Measurements from ENCODE around the gene THRB.
A peak's percentile ranks its signal among the peaks of the same experiment; 100 is the strongest.

THRB gene

DNA sequence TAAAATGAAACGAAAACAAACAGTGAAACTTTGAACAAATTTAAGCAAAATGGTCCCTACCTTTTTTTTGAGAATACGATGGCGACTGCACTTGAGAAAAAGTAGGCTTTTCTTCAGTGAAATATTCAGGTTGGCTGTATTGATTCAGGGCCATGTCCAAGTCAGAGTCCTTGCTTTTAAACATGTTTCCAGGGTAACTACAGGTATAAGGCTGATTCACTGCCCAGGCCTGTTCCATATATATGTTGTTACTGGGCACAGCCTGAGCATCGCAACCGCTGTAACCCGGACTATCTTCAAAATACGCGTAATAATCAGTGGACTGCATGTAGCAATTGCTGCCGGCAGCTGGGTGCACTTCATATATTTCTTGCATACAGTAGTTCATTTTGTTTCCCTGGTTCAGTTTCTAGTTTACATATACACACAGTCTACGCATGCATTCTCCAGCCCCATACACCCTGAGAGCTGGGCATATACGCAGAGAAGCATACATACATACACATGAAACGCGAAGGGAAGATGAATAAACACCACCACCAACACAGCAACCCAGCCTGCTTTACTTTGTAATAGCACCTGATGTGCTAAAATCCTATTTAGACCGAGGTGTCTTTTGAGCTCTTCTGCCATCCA is 329.6 kb downstream of the THRB start:
- no peak for DNase-seq

DNA sequence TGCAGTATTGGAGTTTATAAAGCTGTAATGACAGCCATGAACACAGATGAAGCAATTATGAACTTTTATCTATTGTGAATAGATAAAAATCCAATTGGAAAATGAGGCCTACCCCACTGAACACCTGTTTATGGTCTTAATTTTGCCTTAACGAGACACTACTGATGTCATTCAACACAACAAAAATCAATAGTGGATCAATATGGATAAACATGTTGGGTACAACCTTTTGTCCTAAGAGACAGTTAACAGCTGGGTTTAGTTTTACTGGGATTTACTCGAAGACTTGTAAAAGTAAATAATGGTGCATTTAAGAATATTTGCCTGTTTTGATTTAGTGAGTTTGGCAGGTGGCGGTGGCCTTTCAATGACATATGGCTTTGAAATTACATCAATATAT is 331.7 kb downstream of the THRB start:
- no peak for DNase-seq

- no peak for DNase-seq
These were observed 332.8 kb downstream of the THRB start for GRCh38 chr3:24161841-24162240.

DNA sequence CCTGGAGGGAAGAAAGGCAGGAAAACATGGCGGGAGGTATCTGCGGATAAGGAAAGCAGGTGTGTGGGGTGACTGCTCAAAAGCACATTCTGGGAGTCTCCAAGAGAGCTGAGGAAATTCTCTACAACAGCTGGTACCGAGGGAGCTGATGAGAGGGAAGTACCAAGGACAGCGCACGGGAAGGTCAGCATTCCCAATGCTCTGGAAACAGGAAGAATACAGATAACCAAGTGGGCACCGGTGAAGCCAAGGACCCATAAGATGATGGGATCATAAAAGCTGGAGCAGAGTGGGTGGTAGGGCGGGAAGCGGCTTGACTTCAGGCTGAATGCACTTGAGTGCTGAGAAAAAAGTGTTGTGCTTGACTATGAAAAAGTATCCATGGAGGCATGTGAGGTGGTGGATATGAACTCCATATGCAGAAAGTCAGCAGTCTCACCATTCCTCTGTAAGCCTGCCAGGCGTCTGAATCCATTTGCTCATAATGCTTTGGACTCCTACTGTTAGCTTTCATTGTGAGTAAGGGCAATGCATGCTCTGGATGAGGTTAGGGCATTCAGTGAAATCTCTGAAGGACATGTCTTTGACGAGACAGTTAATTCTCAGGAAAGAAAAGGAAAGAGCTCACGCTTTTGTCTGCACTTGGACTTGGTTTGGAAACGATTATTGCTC is 334.1 kb downstream of the THRB start:
- no peak for DNase-seq

DNA sequence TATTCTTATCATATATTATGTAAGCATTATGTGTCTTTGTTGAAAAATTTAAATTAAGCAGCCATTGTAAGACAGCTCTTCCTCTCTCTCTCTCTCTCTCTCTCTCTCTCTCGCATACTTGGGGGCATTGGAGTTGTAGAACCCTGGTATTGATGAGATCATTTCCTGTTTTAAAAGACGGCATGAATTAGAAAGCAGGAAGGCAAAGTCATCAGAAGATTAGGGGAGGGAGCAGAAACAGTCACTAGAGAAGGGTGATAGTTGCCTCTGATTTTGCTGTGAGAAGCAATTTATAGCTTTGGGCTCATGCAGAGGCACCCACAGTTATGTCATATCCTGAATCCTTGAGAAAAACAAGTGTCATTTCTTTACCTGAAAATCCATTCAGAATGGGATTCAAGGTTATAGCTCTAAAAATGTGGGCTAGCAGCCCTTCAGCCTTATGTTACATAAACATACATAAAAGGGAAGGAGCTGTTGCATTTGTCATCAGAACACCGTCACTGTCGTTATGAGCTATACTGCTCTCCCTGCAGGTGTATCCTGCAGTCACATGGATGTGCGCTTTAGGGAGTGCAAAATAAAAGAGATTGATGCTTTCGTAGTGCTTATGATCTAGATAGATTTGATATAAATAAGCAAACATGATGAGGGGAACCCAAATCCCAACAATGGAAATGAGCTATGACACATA is 335.7 kb downstream of the THRB start:
- DNase-seq: peak; percentile 65

DNA sequence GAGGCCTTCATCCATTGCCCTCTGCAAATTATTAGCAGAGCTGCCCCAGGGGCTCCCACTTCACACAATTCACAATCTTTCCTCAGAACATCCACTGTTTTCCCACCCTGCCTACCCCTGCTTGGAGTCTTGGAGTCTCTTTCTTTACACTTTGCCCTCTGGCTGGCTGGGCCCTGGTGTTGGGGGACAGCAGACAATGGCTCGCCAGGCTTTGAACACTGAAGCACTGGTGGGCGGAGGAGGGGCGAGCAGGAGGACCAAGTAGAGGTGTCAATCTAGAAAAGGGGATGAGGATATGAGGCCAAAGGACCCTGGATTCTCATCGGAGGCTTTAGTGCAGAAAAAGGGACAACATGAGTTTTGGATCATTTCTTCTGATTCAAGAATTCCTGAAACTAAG is 337.5 kb downstream of the THRB start:
- no peak for DNase-seq

- DNase-seq: peak; percentile 73
These were observed 338.2 kb downstream of the THRB start for GRCh38 chr3:24156466-24156865.

- DNase-seq: no peak
These were observed 339.4 kb downstream of the THRB start for GRCh38 chr3:24155276-24155675.

DNA sequence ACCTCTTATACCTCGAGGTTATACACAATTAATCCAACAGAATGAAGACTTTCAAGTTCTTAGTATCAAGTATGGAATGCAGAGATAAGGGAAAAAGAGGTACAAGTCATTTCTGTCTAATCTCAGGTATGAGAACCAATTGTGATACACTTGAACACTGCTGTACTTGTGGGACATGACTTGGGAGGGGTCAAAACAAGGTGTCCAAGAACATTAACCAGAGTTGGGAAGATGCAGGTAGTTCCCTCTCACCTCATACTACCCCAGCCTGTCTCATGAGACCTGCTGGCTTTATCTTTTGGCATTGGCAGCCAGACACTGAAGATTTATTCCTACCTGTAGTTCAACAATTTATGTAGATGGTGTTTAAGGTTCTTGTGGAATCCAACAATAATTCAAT is 339.9 kb downstream of the THRB start:
- DNase-seq: no peak

DNA sequence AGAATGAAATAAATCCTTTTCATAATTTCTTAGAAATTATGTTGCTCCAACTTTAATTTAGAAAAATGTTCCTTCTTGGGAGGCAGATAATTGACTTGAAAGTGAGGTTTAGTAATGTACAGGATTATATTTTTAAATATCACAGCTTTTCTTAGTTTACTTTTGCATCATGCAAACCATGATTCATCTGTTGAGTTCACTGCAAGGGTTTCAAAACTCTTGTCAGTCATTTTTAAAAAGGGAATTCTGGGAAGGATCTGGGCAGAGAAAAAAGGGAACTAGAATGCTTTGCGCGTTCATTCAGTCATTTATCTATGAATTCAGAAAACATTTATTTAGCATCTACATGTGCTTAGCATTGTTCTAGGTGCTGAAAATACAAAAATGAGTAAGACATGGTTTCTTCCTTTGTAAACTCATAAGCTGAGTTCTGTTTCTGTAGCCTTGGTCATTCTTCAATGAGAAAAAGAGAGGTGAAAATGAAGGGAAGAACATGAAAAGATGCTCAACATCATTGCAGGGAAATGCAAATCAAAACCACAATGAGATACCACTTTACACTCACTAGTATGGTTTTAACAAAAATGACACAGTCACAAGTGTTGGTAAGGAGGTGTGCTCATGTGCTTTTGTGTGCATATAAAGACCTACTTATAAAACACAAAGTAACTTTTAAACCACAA is 340.5 kb downstream of the THRB start:
- DNase-seq: peak; percentile 76

DNA sequence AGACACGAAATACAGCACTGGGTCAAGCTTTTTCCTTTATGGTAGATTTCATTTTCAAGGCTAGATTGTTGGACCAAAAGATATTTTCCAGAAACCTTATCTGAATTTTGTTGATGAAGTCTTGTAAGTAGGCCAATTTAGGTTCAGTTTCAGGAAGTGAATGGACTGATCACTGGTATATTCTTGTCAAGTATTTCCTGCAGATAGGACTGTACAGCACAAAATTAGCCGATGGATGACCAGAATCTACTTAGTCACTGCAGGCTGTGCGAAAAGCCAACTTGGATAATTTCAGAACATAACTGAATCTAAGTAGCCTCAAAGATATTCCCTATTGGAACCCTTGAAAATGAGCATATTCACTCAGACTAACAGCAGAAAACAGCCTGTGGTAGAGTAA is 343.1 kb downstream of the THRB start:
- DNase-seq: no peak

- DNase-seq: no peak
These were observed 345.6 kb downstream of the THRB start for GRCh38 chr3:24149032-24149431.

DNA sequence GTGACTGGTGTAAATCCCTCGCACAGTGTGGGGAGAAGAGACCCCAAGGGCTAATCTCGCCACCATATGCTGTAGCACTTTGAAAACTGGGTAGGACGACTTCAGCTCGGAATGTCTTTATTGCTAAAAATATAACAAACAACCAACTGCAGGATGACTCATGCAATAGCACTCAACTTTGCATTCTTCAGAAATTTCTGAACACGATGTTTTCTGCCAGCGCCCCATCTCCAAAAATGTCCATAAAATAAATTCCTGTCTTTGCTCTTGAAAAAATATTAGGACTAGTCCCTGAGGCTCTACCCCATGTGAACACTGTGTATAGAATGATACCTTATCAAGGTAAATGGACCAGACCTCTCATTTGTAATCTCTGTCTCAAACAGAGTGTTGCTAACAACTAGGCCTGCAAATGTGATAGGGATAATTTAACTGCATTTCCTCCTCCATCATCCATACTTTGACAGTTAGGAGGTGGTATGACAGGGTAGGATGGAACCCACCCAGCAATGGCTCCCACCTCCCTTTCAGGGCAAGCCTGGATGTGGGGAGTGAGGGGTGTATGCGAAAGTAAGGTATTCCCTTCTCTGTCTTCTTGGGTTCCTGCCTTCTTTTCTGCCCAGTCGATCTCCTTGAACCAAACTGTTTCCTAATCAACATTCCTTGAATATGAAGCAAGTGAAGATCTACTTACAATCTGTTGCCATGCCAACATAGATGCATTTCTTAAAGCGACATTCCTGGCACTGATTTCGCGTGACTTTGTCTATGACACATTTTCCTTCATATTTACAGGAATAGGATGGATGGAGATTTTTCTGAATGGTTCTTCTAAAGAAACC is 348.4 kb downstream of the THRB start:
- DNase-seq: no peak

- DNase-seq: no peak
These were observed 349.2 kb downstream of the THRB start for GRCh38 chr3:24145481-24145880.

DNA sequence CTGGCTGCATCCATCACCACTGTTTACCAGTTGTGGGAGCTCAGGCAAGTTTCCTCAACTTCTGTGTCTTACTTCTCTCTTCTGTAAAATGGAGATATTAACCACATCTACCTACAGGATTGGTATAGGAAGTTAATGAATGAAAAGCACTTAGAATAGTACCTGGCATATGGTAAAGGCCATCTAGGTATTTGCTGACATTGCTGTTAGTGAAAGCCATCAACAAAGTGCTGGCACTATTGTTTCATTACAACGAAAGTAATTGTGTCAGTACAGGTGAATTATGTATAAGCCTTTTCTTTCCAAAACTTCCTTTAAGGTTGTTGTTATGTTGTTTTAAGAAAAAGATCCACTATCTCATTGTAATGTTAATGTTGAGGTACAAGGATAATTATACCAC is 352.5 kb downstream of the THRB start:
- DNase-seq: no peak

DNA sequence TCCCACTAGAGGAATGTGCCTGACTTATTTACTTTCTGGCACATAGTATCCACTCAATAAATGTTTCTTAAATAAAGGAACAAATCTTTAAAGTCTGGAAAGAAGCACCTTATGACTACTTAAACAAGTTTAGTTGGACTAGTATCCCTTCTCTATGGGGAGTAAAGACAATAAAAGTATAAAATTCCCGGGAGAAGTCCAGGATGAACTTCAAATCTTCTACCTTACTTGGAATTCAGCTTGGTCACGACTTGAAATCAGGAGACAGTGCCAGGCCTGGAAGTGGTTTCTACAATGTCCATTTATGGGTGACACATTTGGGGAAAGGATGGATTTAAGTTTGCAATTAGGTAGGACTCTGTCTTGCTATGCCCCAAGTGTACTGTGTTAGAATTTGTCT is 353.1 kb downstream of the THRB start:
- DNase-seq: no peak

- DNase-seq: no peak
These were observed 354.9 kb downstream of the THRB start for GRCh38 chr3:24139463-24140412.

DNA sequence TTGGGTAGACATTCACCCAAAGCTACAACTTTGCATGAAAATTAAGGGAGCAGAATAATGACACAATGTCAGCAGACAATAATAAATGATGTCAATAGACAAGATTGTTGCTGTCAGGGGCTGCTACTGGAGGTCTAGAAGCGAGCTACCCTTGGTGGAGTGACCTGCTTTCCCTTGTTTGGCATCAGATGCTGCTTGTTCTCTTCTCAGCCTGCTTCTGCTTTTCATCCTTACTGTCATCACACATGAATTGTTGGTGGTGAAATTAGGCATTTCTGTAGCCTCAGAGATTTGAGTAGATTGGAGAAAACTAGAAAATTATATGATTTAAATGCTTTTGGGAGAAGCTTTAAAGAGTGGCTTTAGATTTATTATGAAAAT is 355.8 kb downstream of the THRB start:
- DNase-seq: no peak

GRCh38 chr3:24137958-24138875 is 356.4 kb downstream of the THRB start:
- DNase-seq: no peak

- no peak for DNase-seq
These were observed 357.3 kb downstream of the THRB start for GRCh38 chr3:24137334-24137733.
